MCF 10A (cell line): Measurements from ENCODE around the gene SMIM43. TPM values are rescaled to one million over a fixed set of nuclear protein-coding genes. Genes with fewer than 3 reads are reported as not detected.

ENCODE experiments used
- BruUV-seq: library from RNA; stranded (reverse); fragments of 400-500 nt; replicated peaks from 2 replicates; lab custom pipeline; 2021; lab: Mats Ljungman, UMichigan
- CTCF ChIA-PET: fragments of 300-600 bp; sonication (Branson Sonifier 250); formaldehyde crosslinking; extraction: SDS; loops from one replicate; lab custom pipeline; 2021; ENCODE audit warnings: antibody characterized with exemption, inconsistent platforms; lab: Yijun Ruan, JAX
- POLR2A ChIA-PET: fragments of 300-600, 350-650 bp; sonication (Branson Sonifier 250); formaldehyde crosslinking; extraction: SDS; loops from one replicate; lab custom pipeline; 2020; ENCODE audit warnings: antibody characterized with exemption, inconsistent platforms; lab: Yijun Ruan, JAX
- DNase-seq: peaks from one replicate; pipeline ENCODE4 v3.0.0-alpha.2; 2018; ENCODE audit not compliant: unreplicated experiment
- H3K27ac Mint-ChIP-seq: one replicate; pipeline ENCODE4 v1.8.0; 2022; ENCODE audit warnings: mild to moderate bottlenecking, low read depth, mixed read lengths; ENCODE audit not compliant: unreplicated experiment
- H3K27me3 Mint-ChIP-seq: one replicate; pipeline ENCODE4 v1.8.0; 2022; ENCODE audit warnings: mixed read lengths; ENCODE audit not compliant: insufficient read depth, unreplicated experiment
- H3K36me3 Mint-ChIP-seq: one replicate; pipeline ENCODE4 v1.8.0; 2022; ENCODE audit warnings: mild to moderate bottlenecking, moderate library complexity, mixed read lengths; ENCODE audit not compliant: insufficient read depth, unreplicated experiment
- H3K4me1 Mint-ChIP-seq: one replicate; pipeline ENCODE4 v1.8.0; 2022; ENCODE audit warnings: mixed read lengths; ENCODE audit not compliant: insufficient read depth, unreplicated experiment
- H3K4me3 Mint-ChIP-seq: one replicate; pipeline ENCODE4 v1.8.0; 2022; ENCODE audit warnings: mild to moderate bottlenecking, moderate library complexity, mixed read lengths; ENCODE audit not compliant: unreplicated experiment
- H3K9me3 Mint-ChIP-seq: one replicate; pipeline ENCODE4 v1.8.0; 2022; ENCODE audit warnings: mixed read lengths; ENCODE audit not compliant: unreplicated experiment
- intact Hi-C: fragments of 100-400 bp; cut with micrococcal nuclease; formaldehyde crosslinking; loops from 2 replicates; pipeline ENCODE4 v1.14.1; 2022
- total RNA-seq: library from RNA; stranded (reverse); gene quantifications from 2 replicates; pipeline ENCODE4 v1.2.3, GENCODE V29; 2022
- TF ChIP-seq, protein P1 (sequence below): fragments of 200-600 bp; IDR thresholded peaks from one replicate; pipeline ENCODE4 v1.8.0; 2022; ENCODE audit warnings: antibody characterized with exemption, mild to moderate bottlenecking; ENCODE audit not compliant: unreplicated experiment

SMIM43 gene
- total RNA-seq, 1 experiment from 2014 or later = not detected

GRCh38 chr4:121739575-121739974 lies 25.4 kb downstream of the SMIM43 start:
- TF ChIP-seq, protein P1, sequence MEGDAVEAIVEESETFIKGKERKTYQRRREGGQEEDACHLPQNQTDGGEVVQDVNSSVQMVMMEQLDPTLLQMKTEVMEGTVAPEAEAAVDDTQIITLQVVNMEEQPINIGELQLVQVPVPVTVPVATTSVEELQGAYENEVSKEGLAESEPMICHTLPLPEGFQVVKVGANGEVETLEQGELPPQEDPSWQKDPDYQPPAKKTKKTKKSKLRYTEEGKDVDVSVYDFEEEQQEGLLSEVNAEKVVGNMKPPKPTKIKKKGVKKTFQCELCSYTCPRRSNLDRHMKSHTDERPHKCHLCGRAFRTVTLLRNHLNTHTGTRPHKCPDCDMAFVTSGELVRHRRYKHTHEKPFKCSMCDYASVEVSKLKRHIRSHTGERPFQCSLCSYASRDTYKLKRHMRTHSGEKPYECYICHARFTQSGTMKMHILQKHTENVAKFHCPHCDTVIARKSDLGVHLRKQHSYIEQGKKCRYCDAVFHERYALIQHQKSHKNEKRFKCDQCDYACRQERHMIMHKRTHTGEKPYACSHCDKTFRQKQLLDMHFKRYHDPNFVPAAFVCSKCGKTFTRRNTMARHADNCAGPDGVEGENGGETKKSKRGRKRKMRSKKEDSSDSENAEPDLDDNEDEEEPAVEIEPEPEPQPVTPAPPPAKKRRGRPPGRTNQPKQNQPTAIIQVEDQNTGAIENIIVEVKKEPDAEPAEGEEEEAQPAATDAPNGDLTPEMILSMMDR = no peak
- DNase-seq = no peak
- Mint-ChIP-seq H3K27ac (no peak overlapping the region), H3K4me1 (no peaks in the 10 kb centered on the region), H3K36me3 (no peaks in the 10 kb centered on the region), H3K4me3 (no peak overlapping the region), H3K9me3 (no peaks in the 10 kb centered on the region), H3K27me3 (no peaks in the 10 kb centered on the region)
- intact Hi-C loops = loop anchor here (5.0 kb wide), 1 partner anchor 72 kb away; no protein-coding TSS in a partner anchor
- BruUV-seq = no TSS peak
- CTCF ChIA-PET = interaction anchor here (1.0 to 3.6 kb wide), 4 partner anchors 42 to 369 kb away, joined by 3 to 35 read pairs (median 3); no protein-coding TSS in a partner anchor
- POLR2A ChIA-PET = no interaction called here

DNA sequence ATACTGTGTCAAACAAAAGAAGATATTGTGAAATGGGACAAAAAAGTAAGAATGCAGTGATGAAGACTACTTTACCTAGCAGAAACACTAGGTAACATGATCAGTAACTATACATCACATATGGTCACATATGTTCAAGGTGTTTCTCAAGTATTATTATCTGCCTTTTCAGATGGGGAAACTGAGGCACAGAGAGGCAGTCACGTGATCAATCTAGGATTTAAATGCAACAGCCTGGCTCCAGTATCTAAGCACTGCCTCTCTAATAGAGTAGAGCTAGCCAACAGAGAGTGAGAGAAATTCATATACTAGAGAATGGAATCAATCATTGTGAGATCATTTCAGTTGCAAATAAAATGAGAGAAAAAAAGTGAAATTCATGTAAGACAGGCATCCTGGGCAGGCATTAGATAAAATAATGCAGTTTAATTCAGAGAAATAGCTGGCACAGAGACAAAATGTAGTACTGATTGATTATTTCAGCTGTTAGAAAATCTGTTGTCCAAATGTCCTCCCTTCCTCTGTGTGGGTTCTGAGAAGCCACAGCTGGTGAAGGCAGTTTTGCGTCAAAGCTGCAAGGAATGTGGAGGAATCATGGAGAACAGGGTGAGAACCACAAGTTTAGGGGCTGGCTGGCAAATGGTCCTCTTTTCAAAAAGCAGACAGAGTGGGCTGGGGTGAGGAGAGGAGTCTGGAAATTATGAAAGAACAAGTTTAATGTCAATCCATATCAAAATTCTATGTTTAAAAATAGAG lies 26.0 kb downstream of the SMIM43 start:
- TF ChIP-seq, protein P1 = no peak
- no TSS peak for BruUV-seq
- H3K4me3 Mint-ChIP-seq = no peak overlapping the region
- no peak for DNase-seq
- H3K9me3 Mint-ChIP-seq = no peaks in the 10 kb centered on the region
- H3K4me1 Mint-ChIP-seq = no peaks in the 10 kb centered on the region
- H3K27ac Mint-ChIP-seq = no peak overlapping the region
- POLR2A ChIA-PET = no interaction called here
- CTCF ChIA-PET = interaction anchor here (1.0 to 3.6 kb wide), 4 partner anchors 42 to 368 kb away, joined by 3 to 35 read pairs (median 3); no protein-coding TSS in a partner anchor
- H3K27me3 Mint-ChIP-seq = no peaks in the 10 kb centered on the region
- intact Hi-C loops = loop anchor here (5.0 kb wide), 1 partner anchor 72 kb away; no protein-coding TSS in a partner anchor
- H3K36me3 Mint-ChIP-seq = no peaks in the 10 kb centered on the region

DNA sequence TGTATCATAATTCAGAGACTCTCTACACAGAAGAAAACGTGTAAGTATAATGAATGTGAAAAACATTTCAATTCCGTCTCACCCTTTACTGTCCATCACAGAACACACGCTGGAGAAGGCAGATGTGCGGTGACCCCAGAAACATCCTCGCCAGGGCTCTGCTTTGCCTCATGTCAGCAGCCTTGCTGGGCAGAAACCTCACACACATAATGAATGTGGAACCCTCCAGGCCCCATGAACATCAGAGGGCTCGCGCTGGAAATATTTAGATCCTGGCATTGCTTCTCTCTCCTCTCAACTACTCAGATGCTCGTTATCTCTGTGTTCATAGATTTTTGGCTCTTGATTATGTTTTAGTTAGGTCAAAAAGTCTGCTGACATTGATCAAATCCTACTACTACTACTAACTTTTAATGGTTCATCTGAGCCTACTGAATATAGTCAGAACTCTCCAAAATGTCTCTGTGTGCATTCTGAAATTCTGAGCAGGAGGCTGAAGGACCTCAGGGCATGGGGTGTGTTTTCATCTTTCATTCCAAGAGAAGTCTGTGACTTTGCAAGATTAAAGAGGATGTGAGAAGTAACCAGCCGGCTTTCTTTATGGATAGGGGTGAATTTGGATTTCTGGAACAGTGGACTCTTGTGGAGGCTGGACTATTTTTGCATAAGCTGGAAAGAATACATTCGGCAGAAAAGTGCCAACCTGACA lies 27.0 kb downstream of the SMIM43 start:
- no peaks in the 10 kb centered on the region for H3K36me3 Mint-ChIP-seq
- no peak overlapping the region for H3K4me3 Mint-ChIP-seq
- ChIA-PET CTCF (interaction anchor here (0.5 to 4.5 kb wide), 30 partner anchors 10 to 1702 kb away, joined by 3 to 35 read pairs (median 6); no protein-coding TSS in a partner anchor), POLR2A (interaction anchor here (0.6 kb wide), 1 partner anchor 41 kb away, joined by 4 read pairs; the partner anchor contains the start of gene ANXA5)
- no TSS peak for BruUV-seq
- no peak for DNase-seq
- no peaks in the 10 kb centered on the region for H3K27me3 Mint-ChIP-seq
- H3K27ac Mint-ChIP-seq = no peak overlapping the region
- no peaks in the 10 kb centered on the region for H3K4me1 Mint-ChIP-seq
- intact Hi-C loops = loop anchor here (5.0 kb wide), 1 partner anchor 71 kb away; no protein-coding TSS in a partner anchor
- TF ChIP-seq, protein P1 = no peak
- H3K9me3 Mint-ChIP-seq = no peaks in the 10 kb centered on the region
